GM18502 (cell line): ENCODE measurements around the gene FSTL4.

Source experiments
- ATAC-seq: cut with Tn5 transposase; IDR thresholded peaks from one replicate; pipeline ENCODE4 v1.9.1; 2021; ENCODE audit warnings: mild to moderate bottlenecking; ENCODE audit not compliant: unreplicated experiment, poor library complexity

FSTL4 gene

GRCh38 chr5:133241179-133242092, 370.9 kb downstream of the FSTL4 start:
- no peak for ATAC-seq

GRCh38 chr5:133240425-133241091, 371.8 kb downstream of the FSTL4 start:
- ATAC-seq, result peak; percentile 71

GRCh38 chr5:133238426-133239205, 373.7 kb downstream of the FSTL4 start:
- ATAC-seq, result no peak

DNA sequence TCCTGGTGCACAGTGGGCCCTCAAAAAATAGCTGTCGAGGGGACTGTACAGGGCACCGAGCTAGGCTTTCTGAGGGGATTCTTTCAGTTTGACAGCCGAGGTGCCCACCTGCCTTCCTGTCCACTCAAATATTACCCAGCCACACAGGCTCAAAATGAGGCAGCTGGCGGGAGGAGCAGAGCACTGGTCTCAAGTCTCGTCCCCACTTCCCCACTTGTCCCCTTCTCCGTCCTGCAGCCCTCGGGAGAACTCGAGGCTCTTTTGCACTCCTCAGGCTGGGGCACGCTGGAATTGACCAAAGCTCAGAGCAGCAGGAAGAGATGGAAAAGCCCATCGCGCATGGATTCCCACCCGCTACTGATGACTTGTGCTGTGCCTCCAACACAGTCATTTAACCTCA, 375.4 kb downstream of the FSTL4 start:
- no peak for ATAC-seq

- no peak for ATAC-seq
Observed at GRCh38 chr5:133236541-133236951, 375.8 kb downstream of the FSTL4 start.

DNA sequence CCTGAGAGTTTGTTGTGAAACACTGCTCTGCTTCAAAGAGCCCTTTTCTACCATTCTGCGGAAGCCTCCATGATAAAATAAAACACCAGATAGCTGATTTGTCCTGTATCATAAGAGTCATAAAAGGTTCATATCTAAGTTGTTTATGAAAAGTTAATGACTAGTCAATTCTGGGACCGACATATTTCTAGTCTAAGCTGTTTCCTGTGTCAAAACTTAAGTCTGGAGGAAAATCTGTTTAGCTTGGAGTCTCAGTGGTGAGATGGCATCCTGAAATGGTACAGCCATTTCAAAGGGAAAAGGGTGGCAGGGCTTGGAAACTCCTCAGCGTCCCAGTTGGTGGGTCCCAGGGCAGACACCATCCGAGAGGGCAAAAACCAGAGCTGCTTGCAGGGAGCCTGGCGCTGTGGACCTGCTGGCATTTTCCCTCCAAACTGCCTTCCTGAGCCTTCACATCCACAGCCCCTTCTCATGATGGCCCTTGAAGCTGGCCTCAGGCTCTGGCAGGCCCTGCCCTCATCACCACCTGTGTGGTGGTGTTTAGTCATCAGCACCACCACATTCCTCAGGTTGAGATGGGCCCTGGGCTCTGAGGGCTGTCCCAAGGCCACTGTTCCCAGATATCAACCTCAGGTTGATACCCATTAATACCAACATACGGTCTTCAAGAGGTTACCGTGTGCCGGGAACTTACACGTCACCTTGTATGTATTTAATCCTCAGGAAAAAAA, 376.5 kb downstream of the FSTL4 start:
- ATAC-seq, result no peak

- no peak for ATAC-seq
Observed at GRCh38 chr5:133234911-133235310, 377.4 kb downstream of the FSTL4 start.

- ATAC-seq, result no peak
Observed at GRCh38 chr5:133234273-133234672, 378.1 kb downstream of the FSTL4 start.

DNA sequence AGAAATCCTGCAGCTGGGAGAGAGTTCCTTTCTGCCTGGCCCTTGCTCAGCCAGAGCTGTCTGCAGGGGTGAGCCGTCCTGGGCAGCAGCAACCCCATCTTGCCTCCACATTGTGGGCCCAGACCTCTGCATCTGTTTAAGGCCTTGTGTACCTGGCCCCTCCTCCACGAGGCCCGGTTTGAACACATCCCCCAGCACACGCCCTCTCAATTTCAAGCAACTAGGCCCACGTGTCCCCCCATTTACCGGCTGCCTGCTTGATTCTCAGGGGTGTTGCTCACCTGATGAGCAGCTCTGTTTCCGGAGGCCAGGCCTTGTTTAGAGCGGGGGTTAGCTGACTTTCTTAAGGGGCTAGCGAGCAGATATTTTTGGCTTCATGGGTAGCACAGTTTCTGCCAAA, 378.7 kb downstream of the FSTL4 start:
- no peak for ATAC-seq

- ATAC-seq, result no peak
Observed at GRCh38 chr5:133232911-133233310, 379.4 kb downstream of the FSTL4 start.

DNA sequence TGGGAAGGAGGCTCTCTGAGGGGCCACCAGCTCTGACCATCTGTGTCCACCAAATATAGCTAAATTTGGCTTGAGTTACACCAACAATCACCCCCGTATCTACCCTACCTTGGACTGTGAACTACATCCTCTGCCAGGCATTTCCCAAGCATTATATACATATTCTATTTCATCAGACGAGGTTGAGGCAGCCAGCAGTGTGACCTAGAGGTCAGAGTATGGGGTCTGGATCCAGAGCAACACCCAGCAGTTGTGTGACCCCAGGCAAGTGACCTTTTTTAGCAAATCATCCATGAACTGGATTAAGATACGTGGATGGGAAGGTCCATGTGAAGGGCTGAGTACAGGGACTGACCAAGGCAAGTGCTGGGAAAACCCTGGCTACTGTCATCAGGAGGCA, 379.9 kb downstream of the FSTL4 start:
- ATAC-seq, result no peak

- ATAC-seq, result no peak
Observed at GRCh38 chr5:133232011-133232410, 380.3 kb downstream of the FSTL4 start.

- ATAC-seq, result no peak
Observed at GRCh38 chr5:133230823-133231578, 381.3 kb downstream of the FSTL4 start.

- ATAC-seq, result no peak
Observed at GRCh38 chr5:133229931-133230664, 382.2 kb downstream of the FSTL4 start.

- no peak for ATAC-seq
Observed at GRCh38 chr5:133228316-133228715, 384.0 kb downstream of the FSTL4 start.

GRCh38 chr5:133227897-133228296, 384.4 kb downstream of the FSTL4 start:
- no peak for ATAC-seq

DNA sequence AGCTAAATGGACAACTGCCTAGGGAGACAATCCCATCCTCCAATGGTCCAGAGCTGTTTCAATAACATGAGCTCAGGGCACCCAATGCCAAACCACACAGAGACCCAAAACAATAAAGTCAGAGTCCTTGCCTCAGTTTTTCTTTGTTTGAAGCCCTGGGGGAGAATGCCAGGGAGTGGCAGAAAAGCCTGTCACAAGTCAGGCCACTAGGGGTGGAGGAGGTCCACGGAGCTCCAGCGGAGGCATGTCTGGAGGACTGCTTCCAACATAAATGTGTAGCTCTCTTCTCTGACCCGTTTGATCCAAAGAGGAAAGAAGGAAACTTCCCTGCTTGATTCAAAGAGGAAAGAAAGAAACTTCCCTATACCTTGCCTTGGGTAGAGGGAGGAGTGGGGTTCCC, 385.3 kb downstream of the FSTL4 start:
- ATAC-seq, result no peak

DNA sequence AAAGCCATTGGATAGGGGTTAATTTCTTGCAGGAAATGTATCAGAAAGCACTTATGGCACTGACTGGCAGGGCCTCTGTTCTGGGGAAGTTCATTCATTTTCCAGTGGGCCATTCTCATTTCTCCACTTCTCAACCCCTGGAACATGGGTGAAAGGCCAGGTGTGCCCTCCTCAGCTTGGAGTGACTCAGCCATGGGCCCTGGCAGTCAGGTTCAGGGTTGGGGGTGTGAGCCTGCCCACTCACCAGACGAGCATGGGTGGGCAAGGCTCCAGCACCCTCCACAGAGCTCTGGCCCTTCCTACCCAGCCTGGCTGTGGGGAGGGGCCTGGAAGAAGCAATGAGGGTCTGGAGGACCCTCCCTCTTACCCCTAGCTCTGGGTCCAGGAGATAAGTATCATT, 386.2 kb downstream of the FSTL4 start:
- ATAC-seq, result no peak

- no peak for ATAC-seq
Observed at GRCh38 chr5:133225671-133226152, 386.6 kb downstream of the FSTL4 start.
